Measurements from ENCODE around the gene DNAJC16. TPM values are rescaled to one million over a fixed set of nuclear protein-coding genes. Genes with fewer than 3 reads are reported as not detected.
"Not testable (repeated sequence)": the region's sequence is repeated elsewhere in the genome, so short reads cannot be mapped to it uniquely, and the experiment has no call there.

DNAJC16 gene
- total RNA-seq, result 10 to 100 TPM; 20.8 to 64.4 (median 31.8) TPM

- H3K4me1 ChIP-seq, result peaks cover 0 to 31% (median 5%) of the 10 kb centered on the region in 4 donors
- no peaks in the 10 kb centered on the region for H3K9me3 ChIP-seq
- H3K27me3 ChIP-seq, result no peaks in the 10 kb centered on the region
- H3K4me3 ChIP-seq, result peak within 1 kb of the TSS; percentile 71 to 83 (median 78)
- TF ChIP-seq, protein P1, sequence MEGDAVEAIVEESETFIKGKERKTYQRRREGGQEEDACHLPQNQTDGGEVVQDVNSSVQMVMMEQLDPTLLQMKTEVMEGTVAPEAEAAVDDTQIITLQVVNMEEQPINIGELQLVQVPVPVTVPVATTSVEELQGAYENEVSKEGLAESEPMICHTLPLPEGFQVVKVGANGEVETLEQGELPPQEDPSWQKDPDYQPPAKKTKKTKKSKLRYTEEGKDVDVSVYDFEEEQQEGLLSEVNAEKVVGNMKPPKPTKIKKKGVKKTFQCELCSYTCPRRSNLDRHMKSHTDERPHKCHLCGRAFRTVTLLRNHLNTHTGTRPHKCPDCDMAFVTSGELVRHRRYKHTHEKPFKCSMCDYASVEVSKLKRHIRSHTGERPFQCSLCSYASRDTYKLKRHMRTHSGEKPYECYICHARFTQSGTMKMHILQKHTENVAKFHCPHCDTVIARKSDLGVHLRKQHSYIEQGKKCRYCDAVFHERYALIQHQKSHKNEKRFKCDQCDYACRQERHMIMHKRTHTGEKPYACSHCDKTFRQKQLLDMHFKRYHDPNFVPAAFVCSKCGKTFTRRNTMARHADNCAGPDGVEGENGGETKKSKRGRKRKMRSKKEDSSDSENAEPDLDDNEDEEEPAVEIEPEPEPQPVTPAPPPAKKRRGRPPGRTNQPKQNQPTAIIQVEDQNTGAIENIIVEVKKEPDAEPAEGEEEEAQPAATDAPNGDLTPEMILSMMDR (IDR thresholded peaks at IDR 0.05), result peak in 4 of 6 experiments; percentile 24 to 31 (median 28)
- peak; percentile 89 to 93 for TF ChIP-seq POLR2A (IDR thresholded peaks at IDR 0.05)
- H3K36me3 ChIP-seq, result peaks cover 0 to 9% (median 0%) of the 10 kb centered on the region in 3 donors
- DNase-seq, result peak; percentile 97 to 100 (median 98)
- H3K27ac ChIP-seq, result peak within 1 kb of the TSS; percentile 93 to 99 (median 96)
These were observed at the start of gene DNAJC16 for GRCh38 chr1:15526490-15527339. TSS of gene DNAJC16 (plus strand) at chr1:15526848. CDS start at chr1:15529106, 2,258 bp downstream.

DNA sequence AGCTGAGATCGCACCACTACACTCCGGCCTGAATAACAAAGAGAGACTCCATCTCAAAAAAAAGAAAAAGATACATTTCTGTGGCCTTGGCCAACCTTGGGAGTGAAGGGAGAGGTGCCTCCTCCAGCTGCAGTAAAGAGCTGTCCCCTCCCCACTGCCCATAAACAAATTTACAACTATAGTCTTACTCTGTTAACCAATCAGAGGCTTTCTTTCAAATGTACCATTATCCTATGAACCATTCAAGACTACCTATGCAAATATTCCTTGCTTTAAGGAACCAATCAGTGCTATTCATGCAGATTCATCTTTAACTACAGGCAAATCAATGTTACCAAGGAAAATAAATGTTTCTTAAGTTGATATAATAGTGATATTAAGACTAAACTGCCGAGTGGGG is 49.7 kb upstream of the DNAJC16 start:
- no peak overlapping the region for H3K4me3 ChIP-seq
- no peak for TF ChIP-seq POLR2A (IDR thresholded peaks at IDR 0.05)
- TF ChIP-seq, protein P1 (IDR thresholded peaks at IDR 0.05), result no peak
- no peaks in the 10 kb centered on the region for H3K36me3 ChIP-seq
- H3K27ac ChIP-seq, result no peak overlapping the region
- no peaks in the 10 kb centered on the region for H3K27me3 ChIP-seq
- H3K4me1 ChIP-seq, result no peaks in the 10 kb centered on the region
- no peaks in the 10 kb centered on the region for H3K9me3 ChIP-seq
- no peak for DNase-seq

DNA sequence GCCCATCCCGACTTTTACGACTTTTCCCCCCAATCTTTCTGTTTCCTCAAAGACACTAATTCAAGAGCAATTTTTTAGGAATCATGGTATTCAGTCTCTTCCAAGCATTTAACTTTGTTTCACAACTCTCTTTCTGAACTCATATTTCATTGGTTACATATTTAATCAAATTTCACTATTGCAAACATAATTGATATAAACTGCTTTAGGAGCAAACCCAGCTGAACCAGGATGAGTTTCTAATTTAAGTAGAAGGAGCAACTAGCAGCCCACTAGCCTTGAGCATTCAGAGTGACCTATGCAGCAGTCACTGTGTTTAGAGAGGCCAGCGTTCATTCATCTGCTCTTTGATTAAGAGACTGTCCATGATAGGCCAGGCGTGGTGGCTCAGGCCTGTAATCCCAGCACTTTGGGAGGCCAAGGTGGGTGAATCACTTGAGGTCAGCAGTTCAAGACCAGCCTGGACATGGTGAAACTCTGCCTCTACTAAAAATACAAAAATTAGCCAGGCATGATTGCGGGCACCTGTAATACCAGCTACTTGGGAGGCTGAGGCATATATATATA is 48.9 kb upstream of the DNAJC16 start:
- no peak for DNase-seq
- Histone ChIP-seq H3K9me3 (no peaks in the 10 kb centered on the region), H3K4me1 (no peaks in the 10 kb centered on the region), H3K27ac (no peak overlapping the region), H3K4me3 (no peak overlapping the region), H3K27me3 (no peaks in the 10 kb centered on the region), H3K36me3 (no peaks in the 10 kb centered on the region)
- TF ChIP-seq POLR2A (IDR thresholded peaks at IDR 0.05), result no peak
- TF ChIP-seq, protein P1 (IDR thresholded peaks at IDR 0.05), result no peak

- no peak for DNase-seq
- no peaks in the 10 kb centered on the region for H3K27me3 ChIP-seq
- no peak overlapping the region for H3K27ac ChIP-seq
- no peak for TF ChIP-seq POLR2A (IDR thresholded peaks at IDR 0.05)
- TF ChIP-seq, protein P1 (IDR thresholded peaks at IDR 0.05), result no peak
- no peaks in the 10 kb centered on the region for H3K36me3 ChIP-seq
- no peaks in the 10 kb centered on the region for H3K9me3 ChIP-seq
- H3K4me3 ChIP-seq, result no peak overlapping the region
- H3K4me1 ChIP-seq, result no peaks in the 10 kb centered on the region
These were observed 46.8 kb upstream of the DNAJC16 start for GRCh38 chr1:15479654-15480347.

GRCh38 chr1:15482455-15482854 is 44.2 kb upstream of the DNAJC16 start:
- H3K4me1 ChIP-seq, H3K36me3 ChIP-seq, H3K4me3 ChIP-seq, H3K9me3 ChIP-seq, H3K27me3 ChIP-seq, H3K27ac ChIP-seq, DNase-seq: not testable (repeated sequence)

GRCh38 chr1:15482983-15483543 is 43.6 kb upstream of the DNAJC16 start:
- H3K4me3 ChIP-seq, H3K4me1 ChIP-seq, H3K9me3 ChIP-seq, DNase-seq, H3K27me3 ChIP-seq, H3K27ac ChIP-seq, H3K36me3 ChIP-seq: not testable (repeated sequence)

Data from Peyer's patch (tissue), 4 donors.